Measurements from ENCODE around the gene CCND1.

DNA sequence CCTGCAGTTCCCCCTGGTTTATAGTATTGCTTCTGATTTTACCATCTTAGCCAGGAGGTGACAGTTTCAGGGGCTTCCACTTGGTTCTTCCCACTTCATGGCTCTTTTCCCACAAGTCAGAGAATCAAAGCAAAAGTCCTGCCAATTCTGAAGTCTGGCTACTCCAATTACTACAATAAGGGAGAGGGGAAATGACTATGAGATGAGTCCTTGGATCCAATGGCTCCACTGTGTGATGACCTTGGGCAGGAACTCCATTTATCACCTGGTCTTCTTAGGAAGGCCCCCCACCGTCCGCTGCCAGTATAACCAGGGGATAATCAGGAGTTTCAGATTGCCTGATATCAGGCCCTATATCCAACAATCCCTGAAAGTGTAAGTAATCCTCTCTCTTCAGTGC lies 31.6 kb upstream of the CCND1 start:
- no peak for TF ChIP-seq TAF1 (IDR thresholded peaks at IDR 0.05; ENCODE audit: borderline replicate concordance, insufficient read depth, low read length)
- TF ChIP-seq, protein P1, sequence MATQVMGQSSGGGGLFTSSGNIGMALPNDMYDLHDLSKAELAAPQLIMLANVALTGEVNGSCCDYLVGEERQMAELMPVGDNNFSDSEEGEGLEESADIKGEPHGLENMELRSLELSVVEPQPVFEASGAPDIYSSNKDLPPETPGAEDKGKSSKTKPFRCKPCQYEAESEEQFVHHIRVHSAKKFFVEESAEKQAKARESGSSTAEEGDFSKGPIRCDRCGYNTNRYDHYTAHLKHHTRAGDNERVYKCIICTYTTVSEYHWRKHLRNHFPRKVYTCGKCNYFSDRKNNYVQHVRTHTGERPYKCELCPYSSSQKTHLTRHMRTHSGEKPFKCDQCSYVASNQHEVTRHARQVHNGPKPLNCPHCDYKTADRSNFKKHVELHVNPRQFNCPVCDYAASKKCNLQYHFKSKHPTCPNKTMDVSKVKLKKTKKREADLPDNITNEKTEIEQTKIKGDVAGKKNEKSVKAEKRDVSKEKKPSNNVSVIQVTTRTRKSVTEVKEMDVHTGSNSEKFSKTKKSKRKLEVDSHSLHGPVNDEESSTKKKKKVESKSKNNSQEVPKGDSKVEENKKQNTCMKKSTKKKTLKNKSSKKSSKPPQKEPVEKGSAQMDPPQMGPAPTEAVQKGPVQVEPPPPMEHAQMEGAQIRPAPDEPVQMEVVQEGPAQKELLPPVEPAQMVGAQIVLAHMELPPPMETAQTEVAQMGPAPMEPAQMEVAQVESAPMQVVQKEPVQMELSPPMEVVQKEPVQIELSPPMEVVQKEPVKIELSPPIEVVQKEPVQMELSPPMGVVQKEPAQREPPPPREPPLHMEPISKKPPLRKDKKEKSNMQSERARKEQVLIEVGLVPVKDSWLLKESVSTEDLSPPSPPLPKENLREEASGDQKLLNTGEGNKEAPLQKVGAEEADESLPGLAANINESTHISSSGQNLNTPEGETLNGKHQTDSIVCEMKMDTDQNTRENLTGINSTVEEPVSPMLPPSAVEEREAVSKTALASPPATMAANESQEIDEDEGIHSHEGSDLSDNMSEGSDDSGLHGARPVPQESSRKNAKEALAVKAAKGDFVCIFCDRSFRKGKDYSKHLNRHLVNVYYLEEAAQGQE (IDR thresholded peaks at IDR 0.05; ENCODE audit: insufficient read depth in 1 of 2, low read depth in 2 of 2, low read length in 2 of 2): no peak
- no peak for TF ChIP-seq POLR2AphosphoS5 (IDR thresholded peaks at IDR 0.05; ENCODE audit: low read depth, low read length)
- TF ChIP-seq SIN3A (IDR thresholded peaks at IDR 0.05; ENCODE audit: borderline replicate concordance, insufficient read depth, low read length): no peak
- TF ChIP-seq FOXP2 (optimal IDR thresholded peaks at IDR 0.05; ENCODE audit: borderline replicate concordance, extremely low read depth, extremely low read length, insufficient read depth): no peak

Measured in PFSK-1 (cell line).